Measurements from ENCODE around the gene KLF14.

DNA sequence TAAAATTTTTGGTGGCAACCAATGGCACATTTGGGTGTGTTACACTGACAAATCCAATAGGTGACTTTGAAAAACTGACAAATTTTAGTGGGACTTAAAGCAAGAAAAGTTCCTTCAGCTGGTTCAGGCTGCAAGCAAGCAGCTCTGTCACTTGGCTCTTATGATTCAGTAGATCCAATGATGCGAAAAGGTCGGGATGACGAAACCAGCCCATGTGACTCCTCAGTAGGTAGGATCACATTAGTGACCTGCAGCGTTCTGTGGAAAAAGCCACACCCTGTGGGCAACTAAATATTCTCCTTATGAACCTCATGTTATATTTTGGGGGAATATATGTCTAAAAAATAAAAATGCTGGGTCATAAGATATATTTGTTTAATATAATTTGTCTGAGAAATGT lies 34.3 kb downstream of the KLF14 start:
- TF ChIP-seq, protein P1, sequence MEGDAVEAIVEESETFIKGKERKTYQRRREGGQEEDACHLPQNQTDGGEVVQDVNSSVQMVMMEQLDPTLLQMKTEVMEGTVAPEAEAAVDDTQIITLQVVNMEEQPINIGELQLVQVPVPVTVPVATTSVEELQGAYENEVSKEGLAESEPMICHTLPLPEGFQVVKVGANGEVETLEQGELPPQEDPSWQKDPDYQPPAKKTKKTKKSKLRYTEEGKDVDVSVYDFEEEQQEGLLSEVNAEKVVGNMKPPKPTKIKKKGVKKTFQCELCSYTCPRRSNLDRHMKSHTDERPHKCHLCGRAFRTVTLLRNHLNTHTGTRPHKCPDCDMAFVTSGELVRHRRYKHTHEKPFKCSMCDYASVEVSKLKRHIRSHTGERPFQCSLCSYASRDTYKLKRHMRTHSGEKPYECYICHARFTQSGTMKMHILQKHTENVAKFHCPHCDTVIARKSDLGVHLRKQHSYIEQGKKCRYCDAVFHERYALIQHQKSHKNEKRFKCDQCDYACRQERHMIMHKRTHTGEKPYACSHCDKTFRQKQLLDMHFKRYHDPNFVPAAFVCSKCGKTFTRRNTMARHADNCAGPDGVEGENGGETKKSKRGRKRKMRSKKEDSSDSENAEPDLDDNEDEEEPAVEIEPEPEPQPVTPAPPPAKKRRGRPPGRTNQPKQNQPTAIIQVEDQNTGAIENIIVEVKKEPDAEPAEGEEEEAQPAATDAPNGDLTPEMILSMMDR (IDR thresholded peaks at IDR 0.05): no peak
- no peak for TF ChIP-seq POLR2A (IDR thresholded peaks at IDR 0.05)
- TF ChIP-seq POLR2AphosphoS5 (IDR thresholded peaks at IDR 0.05): no peak
